OCI-M1 (cell line): ENCODE data around the gene CFAP20DC.
"Not testable (repeated sequence)": the region's sequence is repeated elsewhere in the genome, so short reads cannot be mapped to it uniquely, and the experiment has no call there.

Source experiments
- DNase-seq: peaks from one replicate; lab custom pipeline; 2025; lab: John Stamatoyannopoulos, UW

Gene CFAP20DC

DNA sequence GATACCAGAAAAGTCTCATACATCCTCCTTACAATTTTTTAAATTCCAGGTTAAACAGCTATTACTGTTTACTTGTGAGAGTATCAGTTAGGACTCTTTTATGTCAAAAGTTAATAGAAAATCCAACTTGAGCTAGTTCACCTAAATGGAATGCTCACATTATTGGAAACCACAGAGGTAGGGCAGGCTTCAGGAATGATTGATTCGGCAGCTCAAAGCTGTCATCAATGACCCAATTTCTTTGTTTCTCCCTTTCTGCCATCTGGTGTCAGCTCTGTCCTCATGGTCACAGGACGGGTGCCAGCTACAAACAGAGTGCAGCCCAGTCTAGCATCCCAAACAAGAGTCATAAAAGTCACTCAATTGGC lies 32.2 kb downstream of the CFAP20DC start:
- DNase-seq, result no peak

DNA sequence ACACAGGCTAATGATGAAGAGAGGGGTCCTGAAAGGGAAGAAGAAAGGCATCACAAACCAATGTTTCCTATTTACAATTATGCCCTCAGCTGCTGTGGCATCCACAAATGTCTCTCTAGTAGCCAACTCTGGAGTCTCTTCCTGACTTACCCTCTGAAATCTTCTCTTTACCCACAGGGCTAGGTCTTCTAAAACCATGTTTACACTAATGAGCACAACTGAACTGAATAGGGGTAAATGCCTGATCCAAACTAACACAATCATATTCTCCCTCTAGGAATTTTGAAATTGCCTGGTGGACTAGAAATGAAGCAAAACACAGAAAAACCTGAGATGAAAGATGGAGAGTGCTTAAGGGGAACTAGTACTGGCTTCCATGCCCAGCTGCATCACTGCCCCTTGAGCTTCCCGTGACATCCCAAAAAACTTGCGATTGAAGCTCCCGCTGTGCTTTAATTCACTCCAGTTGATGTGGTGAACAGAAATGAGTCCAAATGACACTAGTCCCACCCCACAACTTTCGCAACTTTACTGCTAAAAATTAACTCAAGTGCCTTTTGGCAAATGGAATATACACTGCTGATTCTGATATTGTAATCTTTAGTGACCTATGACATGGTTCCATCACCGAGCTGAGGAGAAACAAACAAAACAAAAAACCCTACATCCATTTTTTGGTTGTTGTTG lies 32.8 kb downstream of the CFAP20DC start:
- DNase-seq, result no peak

DNA sequence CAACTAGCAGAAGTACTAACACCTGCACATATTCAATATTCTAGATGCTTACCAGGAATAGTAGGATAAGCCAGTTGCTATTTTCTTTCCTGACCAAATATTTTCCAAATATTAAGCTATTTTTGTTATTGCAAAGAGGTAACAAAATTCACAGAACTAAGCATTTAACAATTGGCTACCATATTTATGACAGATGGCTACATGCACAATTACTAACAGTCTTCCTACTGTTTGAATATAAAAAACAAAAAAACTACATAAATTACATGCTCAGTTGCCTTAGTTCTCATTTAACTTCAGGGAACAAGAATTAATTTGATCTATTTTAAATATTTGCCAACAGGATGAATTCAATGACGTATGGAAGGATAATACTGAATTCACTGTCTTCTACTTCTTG lies 36.2 kb downstream of the CFAP20DC start:
- DNase-seq, result no peak

DNA sequence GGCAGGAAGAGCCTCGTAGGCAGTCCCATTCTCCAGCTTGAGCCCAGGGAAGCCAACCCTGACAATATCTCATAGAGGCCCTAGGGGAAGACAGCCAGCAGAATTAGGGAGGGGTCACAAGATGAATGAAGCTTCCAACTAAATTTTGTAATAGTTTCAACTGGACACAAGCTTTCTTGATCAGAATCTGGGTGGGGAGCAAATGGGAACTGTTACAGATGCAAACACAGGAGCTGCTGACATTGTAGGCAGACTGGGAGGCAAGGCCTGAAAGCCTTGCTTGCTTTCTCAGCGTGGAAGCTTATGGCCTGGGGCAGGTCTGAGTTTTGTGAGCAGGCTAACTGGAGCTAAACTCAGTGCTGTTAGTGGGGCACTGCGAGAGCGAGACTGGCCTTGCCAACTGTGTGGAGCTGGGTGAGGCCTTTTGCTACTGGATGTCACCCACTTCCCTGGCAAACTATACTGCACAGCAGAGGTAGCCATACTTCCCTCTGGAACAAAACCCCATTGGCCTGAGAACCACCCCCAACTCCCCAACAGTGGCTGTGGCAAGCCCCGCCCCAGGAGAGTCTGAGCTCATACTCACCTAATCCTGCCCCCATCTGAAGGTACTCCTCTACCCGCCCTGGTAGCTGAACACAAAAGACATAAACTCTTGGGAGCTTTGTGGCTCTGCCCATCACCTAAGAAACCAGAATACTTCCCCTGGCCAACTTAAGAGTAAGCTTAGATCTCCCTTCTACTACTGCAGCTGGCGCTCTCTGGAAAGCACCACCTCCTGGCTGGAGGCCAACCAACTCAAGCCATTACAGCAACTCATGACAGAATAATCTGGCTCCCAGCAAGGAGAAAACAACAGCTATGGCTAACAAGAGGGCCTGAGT lies 42.9 kb downstream of the CFAP20DC start:
- DNase-seq, result no peak

DNA sequence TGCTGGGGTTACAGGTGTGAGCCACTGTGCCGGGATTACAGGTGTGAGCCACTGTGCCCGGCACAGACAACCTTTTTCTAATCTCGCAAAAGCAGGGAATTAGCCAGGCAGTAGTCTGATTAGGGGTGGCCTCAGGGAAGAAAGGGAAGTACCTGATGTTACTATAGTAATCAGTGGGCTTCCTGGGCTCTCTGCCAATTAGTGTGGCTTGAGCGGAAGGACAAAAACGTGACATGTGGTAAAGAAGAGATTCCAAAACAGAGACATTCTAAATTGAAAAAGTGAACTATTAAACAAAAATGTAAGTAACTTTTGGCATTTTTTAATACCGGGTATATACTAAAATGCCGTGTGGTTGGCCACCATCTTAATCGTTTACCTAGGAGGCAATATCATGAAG lies 48.1 kb downstream of the CFAP20DC start:
- DNase-seq, result peak; percentile 71

DNA sequence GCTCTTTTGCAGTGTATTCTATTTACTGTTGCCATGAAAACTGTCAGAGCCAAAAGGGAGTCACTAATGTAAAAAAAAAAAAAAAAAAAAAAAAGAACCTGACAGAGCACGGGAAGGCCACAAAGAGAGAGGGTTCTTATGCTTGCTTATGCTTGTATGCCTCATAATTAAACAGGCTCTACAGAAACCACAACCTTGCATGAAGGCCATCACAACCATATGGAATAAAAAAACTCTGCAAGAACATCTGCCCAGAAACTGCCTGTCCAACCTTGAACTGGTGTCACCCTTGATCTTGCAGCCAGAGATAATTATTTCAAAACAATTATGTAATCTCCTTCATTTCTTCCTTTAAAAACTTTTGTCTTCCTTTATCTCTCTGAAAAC lies 50.1 kb downstream of the CFAP20DC start:
- peak; percentile 36 for DNase-seq

DNA sequence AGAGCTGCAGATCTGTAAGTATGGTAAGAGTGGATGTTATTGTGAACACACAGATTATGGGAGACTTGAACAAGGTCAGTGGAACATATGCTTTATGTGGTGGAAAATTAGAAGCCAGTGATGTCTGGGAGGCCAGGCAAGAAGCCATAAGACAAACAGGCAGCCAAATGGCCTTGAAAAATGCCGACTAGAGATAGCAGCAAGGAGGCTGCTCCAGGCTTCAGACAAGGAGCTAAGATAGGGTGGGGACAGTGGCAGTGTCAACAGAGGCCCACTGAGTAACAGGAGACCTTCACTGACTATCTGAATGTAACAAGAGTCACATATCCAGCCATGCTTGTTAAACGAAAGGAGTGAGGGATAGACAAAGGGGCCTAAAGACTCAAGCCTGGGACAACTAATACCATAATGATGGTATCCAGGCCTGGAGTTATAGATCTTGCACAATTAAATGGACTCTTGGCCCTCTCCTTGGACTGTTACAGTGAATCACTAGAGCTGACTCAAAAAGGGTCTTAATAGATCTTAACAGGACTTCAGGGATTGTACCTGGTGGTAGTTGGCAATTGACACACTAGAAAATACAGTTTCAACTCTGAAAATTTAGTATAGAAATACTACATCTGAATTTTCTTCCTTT lies 50.6 kb downstream of the CFAP20DC start:
- DNase-seq, result peak; percentile 44

DNA sequence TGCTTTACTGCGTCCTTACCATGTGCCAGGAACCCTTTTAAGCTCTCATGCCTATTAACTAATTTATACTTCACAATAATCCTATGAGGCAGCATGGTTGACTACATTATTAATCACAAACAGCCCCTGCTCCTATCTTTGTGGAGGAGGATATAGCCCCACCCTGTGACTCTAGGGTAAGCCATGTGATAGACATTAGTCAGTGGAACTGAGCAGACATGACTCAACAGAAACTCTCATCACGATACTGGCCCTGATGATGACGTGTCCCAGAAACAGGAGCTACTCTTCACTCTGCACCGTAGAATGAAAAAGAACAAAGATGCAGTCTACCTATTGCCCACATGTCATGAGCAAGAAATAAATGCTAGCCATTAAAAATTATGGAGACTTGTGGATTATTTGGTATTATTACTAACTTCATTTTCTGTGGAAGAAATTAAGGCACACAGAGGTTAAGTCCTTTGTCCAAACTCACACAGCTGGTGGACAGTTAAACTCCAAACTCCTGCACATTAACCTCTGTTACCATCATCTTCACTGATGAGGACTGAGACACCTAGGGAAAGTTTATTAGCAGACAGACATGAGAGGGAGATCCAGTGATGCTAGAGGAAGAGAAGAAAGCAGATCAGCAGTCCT lies 51.2 kb downstream of the CFAP20DC start:
- peak; percentile 86 for DNase-seq

DNA sequence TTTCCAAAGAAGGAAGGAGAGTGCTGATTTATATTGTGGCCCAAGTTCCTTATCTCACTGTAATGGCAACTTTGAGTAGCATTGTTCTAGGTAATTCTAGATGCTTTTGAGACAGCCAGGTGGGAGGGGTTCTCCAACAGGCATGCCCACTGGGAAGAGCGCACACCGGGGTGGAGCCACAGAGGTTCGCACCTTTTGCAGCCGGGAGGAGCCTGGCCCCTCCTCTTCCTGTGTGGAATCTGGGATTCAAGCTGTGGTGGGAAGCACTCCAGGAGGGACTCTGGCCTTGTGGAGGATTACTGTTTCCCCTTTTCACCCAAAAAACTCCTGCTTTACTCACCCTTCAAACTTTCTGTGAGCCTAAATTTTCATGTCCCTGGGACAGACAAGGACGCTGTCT lies 53.1 kb downstream of the CFAP20DC start:
- DNase-seq, result no peak

DNA sequence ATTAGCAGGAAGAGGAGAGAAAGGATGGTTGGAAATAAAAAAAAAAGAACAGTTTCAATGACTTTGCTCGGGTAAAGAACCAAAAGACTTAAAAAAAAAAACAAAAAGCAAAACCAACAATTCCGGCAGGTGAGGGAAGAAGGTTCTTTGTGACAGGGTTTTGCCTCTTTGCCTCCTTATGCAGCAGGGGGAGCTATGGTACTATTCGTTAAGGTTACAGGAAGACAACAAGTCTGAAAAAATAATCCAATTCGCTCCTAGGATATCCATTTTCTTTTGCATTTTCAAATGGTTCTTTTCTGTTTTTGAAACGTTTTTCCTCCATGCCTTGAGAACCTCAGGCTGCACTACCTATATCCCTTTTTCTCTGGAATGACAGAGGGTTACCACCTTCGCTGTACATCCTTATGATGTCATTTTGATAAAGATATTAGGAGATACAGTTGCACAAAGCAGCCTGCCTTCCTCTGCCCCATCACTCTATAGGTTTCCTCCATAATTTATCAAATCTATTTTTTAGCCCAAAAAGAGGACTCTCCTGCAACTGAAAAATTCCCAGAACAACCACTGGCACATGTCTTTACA lies 55.0 kb downstream of the CFAP20DC start:
- DNase-seq, result peak; percentile 77

DNA sequence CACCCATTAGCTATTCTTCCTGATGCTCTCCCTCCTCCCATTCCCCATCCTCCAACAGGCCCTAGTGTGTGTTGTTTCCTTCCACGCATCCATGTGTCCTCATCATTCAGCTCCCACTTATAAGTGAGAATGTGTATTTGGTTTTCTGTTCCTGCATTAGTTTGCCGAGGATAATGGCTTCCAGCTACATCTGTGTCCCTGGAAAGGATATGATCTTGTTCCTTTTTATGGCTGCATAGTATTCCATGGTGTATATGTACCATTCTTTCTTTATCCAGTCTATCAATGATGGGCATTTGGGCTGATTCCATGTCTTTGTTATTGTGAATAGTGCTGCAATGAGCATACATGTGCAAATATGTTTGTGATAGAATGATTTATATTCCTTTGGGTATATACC lies 56.3 kb downstream of the CFAP20DC start:
- DNase-seq, result no peak

DNA sequence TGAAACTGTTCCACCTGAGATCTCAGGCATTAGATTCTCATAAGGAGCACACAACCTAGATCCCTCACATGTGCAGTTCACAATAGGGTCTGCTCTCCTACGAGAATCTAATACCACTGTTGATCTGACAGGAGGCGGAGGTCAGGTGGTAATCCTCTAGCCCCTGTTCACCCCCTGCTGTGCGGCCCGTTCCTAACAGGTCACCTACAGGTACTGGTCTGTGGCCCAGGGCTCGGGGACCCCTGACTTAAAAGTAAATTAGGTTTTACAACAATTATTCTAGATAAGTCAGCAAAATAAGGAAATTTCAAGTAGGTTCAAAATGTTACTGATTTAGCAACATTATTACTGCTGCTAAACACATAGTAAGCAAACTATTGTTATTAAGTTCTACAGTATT lies 58.2 kb downstream of the CFAP20DC start:
- DNase-seq, result no peak

DNA sequence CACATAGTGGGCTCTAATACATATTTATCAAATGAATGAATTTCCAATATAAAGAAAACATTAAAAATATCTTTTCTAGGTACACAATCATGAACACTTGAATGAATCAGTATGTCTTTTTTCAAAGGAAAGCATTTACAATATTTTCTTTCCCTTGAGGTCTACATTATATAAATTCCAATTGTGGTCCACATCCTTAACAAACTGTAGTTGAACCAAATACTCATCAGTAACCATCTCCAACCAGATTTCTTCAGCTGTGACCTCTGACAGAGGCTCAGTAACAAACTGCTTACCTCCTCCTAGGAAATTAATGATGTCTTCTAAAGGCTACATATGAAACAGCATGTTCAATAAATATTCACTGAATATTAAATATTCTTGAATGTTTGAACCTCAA lies 58.8 kb downstream of the CFAP20DC start:
- no peak for DNase-seq

DNA sequence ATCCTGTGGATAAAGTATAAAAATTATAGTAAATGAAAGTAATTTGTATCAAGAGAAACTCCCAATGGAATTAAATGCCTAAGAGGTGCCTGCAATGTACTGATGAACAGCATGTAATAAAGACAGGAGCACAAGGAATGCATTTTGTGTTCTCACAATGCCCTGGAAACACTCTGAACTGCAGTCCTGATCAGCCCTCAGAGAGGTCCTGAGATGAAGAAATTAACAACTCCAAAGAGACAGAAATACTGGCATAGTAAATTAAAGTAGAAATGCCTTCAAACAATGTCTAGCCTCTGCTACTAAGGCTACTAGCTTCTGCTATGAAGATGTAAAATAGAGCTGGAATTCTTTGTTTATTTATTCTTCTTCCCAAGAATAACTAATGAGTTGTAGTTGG lies 59.9 kb downstream of the CFAP20DC start:
- no peak for DNase-seq

DNA sequence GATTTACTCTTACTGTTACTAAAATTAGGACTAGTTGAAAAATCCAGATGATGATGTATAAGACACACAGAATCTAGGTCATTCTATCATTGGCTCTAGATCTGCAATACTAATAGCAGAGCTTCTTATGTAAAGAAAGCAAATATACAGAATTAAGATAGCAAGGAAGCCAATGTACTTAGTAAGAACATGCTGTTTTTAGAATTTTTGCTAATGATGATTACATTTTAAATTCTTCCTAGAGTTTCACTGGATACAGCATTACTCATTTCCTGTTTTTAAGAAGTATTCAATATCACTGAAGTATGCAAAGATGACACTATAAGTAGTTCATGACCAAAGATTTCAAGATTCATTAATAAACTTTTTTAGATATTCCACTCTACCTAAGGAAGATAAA lies 60.7 kb downstream of the CFAP20DC start:
- no peak for DNase-seq

DNA sequence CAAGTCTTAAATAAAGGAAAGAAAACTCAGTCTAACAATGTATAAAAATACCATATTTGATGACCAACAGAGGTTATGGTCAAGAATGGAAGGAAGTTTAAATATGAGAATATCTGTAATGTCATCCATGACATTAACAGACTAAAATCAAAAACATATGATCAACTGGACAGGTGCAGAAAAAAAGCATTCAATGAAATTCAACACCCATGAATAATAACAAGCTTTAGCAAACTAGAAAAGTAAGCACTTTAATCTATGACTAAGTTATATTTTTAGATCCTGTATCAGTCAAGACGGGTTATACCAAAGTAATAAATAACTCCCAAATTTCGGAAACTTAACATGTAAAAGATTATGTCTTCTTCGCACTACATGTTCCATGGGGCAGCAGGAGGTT lies 61.8 kb downstream of the CFAP20DC start:
- no peak for DNase-seq

DNA sequence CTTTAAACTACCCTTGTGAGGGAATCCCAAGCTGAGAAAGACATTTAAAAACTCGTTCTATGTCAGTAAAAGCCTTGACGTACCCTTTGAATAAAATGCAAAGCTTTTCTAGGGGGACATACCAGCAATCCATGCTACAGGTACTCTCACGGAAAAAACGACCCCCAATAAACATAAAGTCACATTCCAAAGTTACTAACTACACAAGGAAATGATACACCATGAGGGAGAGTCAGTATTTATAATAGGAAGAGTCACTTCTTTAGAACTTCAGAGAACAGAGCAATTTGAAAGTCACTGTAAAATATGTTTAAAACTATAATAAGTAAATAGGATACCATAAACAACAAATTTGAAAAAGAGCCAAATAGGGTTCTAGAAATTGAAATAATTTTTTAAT lies 63.2 kb downstream of the CFAP20DC start:
- no peak for DNase-seq

DNA sequence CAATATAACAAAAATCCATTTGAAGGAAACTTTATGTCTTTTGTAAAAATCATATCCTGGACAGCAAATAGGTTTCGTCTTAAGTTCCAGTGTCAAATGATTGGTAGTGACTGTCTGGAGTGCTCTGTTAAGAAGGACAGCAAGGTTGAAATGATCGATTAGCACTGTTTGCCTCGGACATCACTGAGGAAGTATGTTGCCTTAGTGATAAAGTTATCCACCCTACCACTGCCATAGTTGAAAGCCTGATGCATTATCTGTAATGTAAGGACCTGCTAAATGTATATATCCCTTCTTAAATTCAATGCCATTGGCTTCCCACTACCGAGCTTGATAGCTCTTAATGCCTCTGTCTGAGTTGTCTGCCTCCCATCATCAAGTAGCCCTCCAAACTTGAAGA lies 70.0 kb downstream of the CFAP20DC start:
- no peak for DNase-seq

DNA sequence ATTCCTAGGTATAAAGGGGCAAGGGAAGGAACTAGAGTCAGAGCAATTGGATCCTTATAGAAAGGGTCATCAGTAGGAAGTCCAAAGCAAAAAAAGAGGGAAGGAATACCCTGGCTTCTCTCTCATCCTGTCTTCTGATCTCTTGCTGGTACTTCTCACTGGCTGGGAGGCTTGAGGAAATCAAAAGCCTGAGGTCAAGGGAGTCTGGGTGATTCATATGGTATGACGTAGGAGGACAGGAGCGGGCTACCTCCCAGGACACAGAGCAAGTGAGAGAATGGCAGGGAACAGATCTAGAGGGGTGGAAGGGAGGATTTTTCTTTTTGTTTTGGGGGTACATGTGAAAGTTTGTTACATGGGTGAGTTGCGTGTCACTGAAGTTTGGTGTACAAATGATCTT lies 76.0 kb downstream of the CFAP20DC start:
- no peak for DNase-seq

DNA sequence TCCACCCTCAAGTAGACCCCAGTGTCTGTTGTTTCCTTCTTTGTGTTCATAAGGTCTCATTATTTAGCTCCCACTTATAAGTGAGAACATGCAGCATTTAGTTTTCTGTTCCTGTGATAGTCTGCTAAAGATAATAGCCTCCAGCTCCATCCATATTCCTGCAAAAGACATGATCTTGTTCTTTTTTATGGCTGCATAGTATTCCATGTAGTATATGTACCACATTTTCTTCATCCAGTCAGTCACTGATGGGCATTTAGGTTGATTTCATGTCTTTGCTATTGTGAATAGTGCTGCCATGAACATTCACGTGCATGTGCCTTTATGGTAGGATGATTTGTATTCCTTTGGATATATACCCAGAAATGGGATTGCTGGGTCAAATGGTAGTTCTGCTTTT lies 82.0 kb downstream of the CFAP20DC start:
- not testable (repeated sequence) for DNase-seq

DNA sequence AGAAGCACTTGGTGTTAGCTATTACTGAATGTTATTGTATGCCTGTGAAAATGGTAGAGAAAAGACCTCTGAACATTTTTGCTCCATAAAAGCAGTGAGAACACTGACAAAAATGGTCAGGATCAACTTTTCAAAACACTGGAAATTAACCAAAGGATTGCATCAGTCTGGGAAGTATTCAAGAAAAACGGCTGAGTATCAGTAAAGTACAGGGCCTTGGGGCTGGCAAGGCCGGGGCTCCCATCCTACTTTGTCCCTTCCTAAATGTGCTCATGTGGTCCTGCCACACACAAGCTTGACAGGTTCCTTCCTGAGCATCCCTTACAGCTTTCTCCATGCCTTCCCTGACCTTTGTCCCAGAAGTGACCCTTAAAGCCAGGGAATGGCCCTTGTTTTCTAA lies 84.0 kb downstream of the CFAP20DC start:
- no peak for DNase-seq

DNA sequence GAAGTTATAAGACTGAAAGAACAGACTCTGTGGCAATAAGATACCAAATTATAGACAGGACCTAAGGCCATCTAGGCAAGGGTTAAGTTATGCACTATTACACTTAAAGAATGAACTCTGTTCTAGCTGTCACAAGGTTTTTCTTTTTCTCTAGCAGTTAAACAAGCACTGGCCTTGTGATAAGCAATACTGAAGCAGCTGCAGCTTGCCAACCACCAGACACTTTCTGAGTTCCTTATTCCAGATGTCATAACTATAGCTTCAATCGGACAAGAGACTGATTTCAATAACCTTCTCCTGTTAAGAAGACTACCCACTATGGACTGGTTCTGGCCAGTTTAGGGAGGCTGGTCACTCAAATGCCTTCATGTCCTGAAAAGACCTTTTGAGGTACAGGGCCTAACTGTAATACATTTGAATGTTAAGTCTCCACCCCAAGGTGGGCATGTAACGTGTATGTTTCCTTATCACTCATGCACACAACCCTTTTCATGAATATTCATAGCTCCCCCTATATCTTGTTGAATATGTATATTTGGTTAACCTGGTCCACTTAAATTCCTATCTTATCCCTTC lies 85.8 kb downstream of the CFAP20DC start:
- peak; percentile 87 for DNase-seq
